ENCODE data around the gene GALNS. TPM values are rescaled to one million over a fixed set of nuclear protein-coding genes. Genes with fewer than 3 reads are reported as not detected.
"Not testable (repeated sequence)": the region's sequence is repeated elsewhere in the genome, so short reads cannot be mapped to it uniquely, and the experiment has no call there.

The GALNS gene
- polyA plus RNA-seq, 5 donors: 19.8 to 33.1 (median 26.7) TPM

- DNase-seq: no peak
Measured at GRCh38 chr16:88839745-88840599, 16.8 kb downstream of the GALNS start.

GRCh38 chr16:88839026-88839529 lies 17.7 kb downstream of the GALNS start:
- no peak for DNase-seq

GRCh38 chr16:88838566-88838965 lies 18.2 kb downstream of the GALNS start:
- DNase-seq: no peak

GRCh38 chr16:88837806-88838205 lies 18.9 kb downstream of the GALNS start:
- DNase-seq: no peak

- DNase-seq: no peak
Measured at GRCh38 chr16:88836791-88837190, 20.0 kb downstream of the GALNS start.

DNA sequence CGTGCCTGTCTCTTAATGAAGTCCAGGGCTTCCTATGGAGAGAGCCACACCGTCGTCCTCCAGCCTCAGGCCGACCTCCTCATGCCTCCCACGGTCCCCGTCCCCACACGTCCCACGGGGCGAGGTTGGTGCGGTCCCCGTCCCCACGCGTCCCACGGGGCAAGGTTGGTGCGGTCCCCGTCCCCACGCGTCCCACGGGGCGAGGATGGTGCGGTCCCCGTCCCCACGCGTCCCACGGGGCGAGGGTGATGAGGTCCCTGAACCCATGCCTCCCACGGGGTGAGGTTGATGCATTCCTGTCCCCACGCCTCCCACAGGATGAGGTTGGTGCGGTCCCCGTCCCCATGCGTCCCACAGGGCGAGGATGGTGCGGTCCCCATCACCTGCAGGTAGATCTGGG lies 20.9 kb downstream of the GALNS start:
- DNase-seq: no peak

DNA sequence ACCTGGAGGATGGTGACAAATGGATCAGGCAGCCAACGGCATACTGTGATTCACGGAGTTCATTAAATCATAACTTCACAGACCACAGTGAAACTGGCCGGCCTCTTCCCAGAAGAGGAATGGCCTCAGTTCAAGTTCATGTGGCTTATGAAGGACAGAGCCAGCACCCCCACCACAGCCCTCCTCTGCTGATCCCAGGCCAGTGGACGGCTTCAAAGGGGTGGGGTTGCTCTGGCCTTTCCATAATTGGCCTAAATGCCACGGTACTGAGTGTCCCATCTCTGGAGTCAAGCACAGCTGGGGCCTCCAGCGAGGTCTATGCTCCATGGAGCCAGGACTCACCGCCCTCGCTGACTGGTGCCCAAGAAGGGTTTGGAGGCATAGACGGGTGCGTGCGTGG lies 21.4 kb downstream of the GALNS start:
- DNase-seq: no peak

DNA sequence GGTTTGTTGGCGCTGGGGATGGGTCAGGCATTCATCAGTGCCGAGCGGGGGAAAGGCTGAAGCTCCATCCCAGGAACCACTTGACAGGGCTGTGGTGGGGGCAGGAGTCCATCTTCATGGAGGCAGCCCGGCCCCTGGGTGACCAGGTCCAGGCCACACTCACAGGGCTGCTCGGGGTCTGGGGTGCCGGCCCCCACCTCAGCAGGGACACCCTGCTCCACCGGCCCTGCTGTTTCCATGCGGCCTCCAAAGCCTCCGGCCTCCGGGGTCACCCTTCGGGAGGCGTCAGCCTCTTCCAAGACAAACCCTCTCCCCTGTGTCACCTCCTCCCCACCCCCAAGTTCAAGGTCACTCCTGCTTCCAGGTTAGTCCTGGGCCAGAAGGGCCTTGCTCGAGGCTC lies 22.1 kb downstream of the GALNS start:
- DNase-seq: no peak

DNA sequence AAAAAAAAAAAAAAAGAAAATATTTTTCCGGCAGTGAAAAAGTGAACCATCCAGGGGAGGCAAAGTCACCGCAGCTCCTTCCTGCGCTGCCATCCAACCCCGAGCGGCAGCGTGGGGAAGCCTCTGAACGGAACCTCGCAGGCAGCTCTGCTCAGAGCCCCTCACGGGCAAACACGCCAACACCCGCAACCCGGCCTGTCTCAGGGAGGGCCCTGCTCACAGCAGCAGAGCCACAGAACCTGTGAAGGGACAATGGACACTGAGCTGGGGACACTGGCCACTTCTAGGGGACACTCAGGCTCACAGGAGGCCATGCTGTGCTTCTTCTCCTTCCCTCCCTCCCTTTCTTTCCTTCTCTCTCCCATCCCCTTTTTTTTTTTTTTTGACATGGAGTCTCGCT lies 23.7 kb downstream of the GALNS start:
- DNase-seq: no peak

DNA sequence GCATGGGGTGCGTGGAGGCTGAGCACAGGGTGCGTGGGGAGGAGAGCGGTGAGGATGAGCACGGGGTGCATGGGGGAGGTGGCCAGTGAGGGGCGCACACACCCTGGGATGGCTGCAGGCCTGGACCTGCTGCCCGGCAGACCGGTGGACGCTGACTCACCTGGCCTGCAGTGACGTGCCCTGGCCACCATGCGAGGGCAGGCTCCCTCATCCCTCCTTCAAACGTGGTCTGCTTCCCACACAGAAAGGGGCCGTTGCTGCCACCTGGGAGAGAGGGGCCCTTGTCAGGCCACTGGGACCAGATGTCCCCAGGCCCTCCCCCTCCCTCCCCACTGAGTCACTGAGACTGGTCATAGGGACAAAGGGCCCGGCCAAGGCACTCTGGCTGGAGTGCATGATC lies 24.9 kb downstream of the GALNS start:
- DNase-seq: no peak

DNA sequence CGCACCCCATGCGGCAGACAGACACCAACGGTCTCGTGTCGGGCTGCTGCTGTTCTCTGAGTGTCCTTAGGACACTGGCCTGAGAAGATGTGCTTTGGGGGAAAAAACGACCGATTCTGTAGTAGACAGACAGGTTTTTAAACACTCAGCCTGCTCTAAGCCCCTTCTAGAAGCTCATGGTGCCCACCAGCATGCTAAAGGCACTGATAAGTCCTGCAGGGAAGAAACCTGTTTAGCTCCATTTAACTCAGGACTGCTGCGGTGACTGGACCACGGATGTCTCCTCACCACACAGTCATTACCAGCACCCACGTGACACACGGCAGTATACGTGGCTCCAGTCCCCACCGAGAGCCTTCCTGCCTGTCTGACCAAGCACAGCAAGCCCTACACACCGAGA lies 26.0 kb downstream of the GALNS start:
- no peak for DNase-seq

- peak; percentile 90 to 92 for DNase-seq
Measured at GRCh38 chr16:88830258-88830657, 26.5 kb downstream of the GALNS start.

DNA sequence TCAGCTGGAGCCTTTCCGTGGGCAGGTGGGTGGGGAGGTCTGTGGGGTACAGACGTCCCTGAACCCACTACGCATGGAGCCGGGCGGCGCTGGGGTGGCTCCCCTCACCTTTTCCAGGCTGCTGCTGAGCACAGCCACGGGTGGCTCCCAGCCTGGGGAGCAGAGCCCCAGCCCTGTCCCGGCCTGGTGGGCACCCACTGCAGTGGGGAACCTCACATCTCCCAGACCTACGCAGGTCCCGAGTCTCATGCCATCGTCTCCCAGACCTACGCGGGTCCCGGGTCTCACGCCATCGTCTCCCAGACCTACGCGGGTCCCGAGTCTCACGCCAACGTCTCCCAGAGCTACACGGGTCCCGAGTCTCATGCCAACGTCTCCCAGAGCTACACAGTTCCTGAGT lies 28.0 kb downstream of the GALNS start:
- DNase-seq: no peak

DNA sequence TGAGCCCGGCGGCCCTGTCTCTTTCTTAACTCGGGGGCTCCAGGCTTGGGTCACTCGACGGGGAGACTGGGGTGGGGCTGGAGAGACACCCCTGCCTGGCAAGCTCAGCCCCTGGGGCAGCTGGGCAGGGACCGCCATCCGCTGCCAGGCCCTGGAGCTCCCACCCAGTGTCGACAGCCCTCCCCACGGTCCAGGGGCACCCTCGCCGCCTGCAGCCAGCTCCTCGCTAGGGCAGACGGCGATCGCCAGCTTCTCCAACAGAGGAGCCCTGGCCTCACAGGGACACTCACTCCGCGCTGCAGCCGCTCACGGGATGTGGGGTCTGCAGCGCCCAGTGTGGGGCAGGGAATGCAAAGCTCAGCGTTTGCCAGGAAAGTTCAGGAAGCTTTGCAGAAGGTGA lies 29.0 kb downstream of the GALNS start:
- DNase-seq: no peak

- DNase-seq: no peak
Measured at GRCh38 chr16:88826070-88826840, 30.5 kb downstream of the GALNS start.

DNA sequence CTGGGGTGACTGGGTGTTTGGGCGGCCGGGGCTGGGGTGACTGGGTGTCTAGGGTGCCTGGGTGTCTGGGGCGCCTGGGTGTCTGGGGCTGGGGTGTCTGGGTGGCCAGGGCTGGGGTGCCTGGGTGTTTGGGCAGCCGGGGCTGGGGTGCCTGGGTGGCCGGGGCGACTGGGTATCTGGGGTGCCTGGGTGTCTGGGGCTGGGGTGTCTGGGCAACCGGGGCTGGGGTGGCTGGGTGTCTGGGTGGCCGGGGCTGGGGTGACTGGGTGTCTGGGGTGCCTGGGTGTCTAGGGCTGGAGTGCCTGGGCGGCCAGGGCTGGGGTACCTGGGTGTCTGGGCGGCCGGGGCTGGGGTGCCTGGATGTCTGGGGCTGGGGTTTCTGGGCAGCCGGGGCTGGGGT lies 31.6 kb downstream of the GALNS start:
- DNase-seq: no peak

DNA sequence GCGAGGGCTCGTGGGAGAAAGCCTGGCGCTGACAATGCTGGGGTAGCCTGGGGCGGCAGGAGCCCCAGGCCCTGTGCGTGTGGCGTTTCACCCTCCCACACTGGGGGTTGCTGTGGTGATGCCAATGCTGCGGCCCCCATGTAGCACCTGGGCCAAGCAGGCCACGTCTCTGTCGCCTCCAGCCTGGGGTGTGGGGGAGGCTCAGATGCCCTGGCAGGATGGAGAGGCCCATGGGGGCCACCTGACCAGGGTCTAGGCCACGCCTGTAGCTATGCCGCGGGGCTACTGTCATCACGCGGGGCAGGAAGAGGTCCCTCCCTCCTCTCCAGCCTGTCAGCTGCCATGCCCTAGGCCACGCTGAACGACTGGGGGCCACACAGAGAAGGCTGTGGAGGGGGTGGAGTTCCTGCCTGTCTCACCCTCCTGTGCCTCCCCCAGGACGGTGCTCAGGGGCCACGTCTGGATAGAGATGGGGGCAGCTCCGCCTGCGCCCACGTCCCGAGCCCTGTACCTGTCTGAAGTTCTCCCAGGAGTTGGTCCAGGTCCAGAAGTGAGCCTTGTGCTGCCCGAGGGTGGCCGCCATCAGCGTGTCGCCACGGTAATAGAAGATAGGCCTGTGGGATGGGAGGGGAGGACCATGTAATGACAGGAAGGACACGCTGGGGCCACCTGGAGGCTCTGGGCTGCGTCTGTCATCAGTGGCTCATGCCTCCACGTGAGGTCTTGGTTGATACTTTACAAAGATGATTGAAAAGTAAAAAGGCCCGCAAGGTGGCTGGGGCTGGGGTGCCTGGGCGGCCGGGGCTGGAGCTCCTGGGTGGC lies 32.3 kb downstream of the GALNS start:
- DNase-seq: no peak

- not testable (repeated sequence) for DNase-seq
Measured at GRCh38 chr16:88823646-88824045, 33.1 kb downstream of the GALNS start.

DNA sequence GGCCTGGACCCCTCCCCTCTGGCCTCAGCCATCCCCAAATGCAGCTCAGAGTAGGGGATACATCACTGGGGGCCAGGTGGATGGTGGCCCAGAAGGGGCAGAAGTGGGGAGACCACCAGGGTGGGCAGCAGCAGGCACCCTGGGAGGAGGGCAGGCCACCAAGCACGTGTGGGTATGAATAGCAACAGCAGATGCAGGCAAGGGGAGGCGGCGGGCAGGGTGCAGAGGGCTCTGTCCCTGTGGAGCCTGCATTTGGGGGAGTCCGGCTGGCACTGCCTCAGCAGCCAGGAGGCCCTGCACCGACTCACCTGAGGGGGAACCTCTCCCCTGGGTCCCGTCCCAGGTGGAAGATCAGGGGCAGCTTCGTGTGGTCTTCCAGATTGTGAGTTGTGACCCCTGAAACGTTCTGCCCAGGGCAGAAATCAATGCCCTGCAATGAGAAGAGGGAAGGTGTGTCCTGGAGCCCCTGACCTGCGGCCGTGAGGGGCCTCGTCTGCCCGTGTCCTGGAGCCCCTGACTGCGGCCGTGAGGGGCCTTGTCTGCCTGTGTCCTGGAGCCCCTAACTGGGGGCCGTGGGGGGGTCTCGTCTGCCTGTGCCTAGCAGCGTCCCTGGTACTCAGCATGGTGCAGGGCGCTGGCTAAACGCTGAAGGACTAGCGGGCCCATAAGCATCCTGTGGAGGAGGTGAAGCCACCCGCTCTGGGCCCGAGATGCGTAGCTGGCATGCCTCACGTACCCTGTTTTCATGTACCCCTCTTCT lies 34.3 kb downstream of the GALNS start:
- no peak for DNase-seq

DNA sequence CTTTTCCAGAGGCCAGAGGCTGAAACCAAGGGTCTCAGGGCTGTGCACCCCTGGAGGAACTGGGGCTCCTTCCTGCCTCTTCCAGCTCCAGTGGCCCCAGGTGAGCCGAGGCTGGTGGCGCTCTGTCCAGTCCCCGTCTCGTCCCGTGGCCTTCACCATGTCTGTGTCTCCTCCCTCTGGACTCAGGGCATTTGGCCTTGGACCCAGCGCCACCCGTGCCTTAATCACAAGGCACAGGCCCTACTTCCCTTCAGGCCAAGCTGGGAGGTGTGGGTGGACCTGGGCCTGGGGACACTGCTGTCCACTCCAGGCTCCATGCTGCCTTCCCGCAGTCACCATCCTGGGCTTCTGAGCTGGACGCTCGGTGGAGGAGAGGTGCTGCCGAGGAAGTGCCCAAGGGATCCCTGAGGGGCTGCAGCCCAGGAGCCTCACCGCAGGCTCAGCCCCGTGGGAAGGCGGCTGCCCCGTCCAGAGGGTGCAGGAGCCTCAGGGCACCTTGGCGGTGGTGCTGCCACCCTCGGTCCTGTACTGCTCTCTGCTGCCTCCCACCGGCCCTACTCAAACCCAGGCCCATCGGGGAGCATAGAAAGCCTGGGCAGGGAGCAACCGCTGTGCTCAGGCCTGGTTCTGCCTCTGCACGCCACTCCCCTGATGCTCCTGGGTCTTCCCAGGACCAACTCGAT lies 35.4 kb downstream of the GALNS start:
- DNase-seq: no peak
